Activated gamma-delta T cell treated with Interleukin-2 at 50 U/mL for 16 hours (primary cell): ENCODE results near the gene DDX60.
"Not testable (repeated sequence)": the region's sequence is repeated elsewhere in the genome, so short reads cannot be mapped to it uniquely, and the experiment has no call there.

Experiments used
- DNase-seq: peaks from one replicate; pipeline ENCODE4 v3.0.0-alpha.2; 2020

DDX60 gene

DNA sequence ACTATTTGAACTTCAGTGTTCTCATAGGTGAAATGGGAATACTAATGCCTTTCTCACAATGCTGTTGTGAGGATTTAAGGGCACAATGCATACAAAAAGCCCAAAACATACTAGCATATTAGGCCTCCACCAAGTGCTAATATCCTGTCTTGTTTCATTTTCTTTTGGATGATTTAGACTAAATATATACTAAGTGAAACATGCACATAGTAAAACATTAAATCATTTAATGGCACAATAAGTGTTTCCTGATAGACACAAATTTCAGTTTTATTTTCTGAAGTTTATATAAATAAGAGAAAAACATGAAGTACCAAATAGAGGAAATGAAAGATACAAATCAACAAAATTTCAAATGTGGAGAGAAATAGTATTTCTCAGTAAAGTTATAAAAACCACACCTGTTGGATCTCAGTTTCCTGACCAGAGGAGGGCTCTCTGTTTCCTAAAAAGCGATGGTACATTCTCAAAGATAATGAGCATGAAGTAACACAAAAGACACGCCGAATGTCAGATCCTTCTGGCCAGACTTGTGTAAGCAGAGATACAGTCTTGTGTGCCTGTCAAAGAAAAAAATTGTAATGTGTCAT, 25.1 kb downstream of the DDX60 start:
- no peak for DNase-seq

DNA sequence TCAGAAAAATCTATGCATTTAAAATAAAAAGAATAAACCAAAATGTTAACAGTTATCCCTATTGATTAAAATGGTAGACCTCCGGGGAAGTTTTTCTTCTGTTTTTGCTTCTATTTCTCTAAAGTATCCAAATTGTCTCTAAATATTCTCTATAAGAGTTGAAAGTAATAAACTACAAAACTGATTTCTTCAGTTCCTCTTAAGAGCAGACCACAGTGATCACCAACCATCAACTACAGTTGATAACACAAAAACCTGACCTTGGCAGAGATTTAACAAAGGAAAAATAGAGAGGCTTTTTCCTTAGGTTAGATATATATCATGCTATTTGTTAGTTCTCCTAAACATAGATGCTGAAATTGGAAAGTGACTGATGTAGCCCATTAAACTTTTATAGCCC, 27.3 kb downstream of the DDX60 start:
- no peak for DNase-seq

DNA sequence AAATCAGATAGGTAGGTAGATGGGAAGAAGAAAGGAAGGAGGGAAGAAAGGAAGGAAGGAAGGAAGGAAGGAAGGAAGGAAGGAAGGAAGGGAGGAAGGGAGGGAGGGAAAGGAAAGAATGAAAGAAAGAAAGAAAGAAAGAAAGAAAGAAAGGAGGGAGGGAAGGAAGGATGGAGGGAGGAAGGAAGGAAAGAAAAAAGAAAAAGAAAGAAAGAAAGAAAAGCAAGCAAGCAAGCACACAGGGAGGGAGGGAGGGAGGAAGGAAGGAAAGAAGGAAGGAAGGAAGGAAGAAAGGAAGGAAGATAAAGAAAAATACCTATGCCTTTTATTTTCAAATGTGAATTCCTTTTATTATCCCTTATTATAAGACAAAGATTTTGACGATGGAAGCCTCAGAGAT, 32.7 kb downstream of the DDX60 start:
- not testable (repeated sequence) for DNase-seq

DNA sequence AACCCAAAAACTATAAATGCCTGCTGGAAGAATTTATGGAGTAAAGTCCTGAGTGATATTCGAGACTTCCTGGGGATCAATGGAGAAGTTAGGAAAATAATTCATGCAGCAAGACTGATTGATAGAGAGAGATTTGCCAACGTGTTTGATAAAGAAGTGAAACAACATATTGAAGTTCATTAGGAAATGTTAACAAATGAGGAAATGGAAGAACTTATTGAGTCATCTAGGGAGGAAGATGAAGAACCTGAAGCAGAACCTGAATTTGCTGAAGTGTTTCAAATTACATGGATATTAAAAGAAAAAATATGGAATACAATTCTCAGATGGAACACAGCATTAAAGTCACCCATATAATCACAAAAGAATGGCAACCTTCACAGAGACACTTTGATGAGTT, 39.0 kb downstream of the DDX60 start:
- no peak for DNase-seq

DNA sequence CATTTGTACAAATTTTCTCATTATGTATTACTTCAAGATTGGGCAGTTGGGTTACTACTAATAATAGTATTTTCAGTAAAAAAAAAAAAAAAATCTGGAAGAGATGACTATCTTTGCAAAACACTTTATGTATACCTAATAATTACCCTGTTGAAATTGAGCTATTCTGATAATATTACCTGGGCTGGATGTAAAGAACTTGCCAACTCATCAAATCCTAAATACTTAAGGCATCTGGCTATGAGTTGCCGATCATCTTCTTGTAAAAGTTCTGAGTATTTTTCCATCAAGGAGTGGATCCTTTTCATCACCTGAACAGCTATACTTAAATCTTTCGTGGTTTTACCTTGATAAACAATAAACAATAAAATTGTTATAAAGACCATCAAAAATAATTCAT, 42.7 kb downstream of the DDX60 start:
- DNase-seq = no peak

DNA sequence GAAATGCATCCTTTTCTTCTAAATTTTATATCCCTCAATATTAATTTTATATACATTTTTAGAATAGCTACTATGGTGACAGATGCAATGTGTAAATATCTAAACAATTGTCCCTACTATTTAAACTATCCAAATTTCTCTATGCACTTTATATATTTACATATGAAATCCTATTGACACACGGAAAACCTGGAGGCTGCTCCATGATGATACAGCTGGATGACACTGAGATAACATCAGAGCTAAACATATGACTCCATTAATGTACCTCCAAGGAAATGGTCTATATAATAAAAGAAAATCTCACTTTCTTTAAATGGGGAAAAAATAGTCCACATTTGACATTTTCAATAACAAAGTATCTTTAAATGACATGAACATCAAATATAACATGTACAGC, 43.7 kb downstream of the DDX60 start:
- no peak for DNase-seq

DNA sequence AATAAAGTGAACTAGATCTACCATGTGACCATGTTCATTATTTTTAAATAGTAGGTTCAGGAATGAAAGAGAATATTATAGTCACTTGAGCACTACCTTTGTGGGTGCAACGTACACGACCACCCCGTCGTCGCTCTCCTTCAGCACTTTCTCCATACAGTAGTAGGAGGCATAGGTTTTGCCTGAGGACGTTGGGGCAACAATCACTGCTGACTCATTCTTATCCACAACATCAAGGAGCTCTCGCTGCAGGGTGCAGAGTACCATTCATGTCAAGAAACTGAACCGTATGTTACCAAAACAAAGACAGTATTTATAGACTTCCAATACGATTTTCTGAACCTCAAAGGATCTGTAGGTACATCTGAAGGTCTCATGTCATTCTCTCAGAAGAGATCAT, 44.7 kb downstream of the DDX60 start:
- no peak for DNase-seq

DNA sequence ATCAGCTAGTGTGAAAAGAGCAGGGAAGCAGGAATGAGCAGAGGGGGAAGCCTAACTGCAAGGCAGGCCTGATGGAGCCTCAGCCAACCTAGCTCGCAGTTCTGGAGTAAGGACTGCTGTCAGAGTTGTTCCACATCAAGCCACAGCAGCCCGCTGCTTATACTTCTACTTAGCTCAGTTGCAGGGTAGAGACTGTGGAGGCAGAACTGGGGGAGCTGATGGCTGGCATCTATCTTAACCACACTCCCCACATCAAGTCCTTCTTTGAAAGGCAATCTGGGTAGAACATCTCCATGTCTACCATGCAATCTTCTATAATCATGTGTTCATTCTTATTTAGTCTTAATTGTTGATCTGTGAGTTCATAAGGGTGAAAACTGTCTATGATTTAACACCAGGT, 46.1 kb downstream of the DDX60 start:
- DNase-seq = no peak

DNA sequence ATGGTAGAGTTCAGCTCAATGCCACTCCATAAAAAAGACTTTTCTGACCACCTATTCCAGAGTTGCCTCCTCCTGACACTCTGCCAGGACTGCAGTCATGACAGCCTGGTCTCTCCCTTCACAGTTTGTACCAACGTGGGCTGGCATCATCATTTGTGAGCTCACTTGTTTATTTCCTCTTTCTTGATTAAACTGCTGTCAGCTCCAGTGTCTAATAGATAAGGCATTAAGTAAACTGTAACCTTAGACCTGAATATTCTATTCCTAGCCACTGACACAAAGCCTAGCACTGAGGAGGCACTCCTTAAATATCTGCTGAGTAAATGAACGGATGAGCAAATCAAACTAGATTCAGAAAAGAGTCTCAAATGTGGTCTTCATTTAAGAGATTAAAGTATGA, 48.7 kb downstream of the DDX60 start:
- DNase-seq = no peak

DNA sequence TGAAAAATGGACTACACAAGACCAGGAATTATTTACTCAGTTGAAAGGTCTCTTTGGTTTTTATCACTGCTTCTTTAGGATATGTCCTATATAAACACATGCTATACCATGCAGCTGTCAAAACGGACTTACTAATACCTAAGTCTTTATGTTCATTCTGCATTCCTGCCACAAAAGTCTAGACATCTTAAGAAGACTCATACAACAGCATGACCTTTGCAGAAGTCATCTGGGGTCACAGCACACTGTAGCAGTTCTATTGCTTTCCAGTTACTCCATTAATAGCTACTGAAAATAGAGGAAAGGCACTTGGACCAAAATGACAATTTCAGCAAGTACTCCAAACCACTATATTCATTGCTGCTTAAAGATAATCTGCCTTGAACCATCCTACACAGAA, 53.2 kb downstream of the DDX60 start:
- no peak for DNase-seq

DNA sequence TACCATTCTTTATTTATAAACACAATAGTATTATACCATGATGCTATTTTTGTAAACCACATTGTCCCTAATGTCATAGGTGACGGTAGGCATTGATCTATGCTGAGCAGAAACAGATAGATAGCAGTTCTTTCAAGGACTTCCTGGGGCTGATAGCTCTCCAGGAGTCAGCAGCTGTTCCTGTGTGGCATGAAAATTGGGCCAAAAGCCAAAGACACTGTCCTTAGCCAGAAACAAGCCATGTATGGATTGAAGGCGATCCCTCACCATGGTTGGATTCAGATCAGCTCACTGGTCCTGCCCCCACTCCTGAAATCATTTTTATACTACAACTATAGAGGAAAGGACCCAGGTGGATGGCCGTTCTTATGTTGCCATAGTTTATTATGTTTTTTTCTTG, 53.6 kb downstream of the DDX60 start:
- DNase-seq = no peak

DNA sequence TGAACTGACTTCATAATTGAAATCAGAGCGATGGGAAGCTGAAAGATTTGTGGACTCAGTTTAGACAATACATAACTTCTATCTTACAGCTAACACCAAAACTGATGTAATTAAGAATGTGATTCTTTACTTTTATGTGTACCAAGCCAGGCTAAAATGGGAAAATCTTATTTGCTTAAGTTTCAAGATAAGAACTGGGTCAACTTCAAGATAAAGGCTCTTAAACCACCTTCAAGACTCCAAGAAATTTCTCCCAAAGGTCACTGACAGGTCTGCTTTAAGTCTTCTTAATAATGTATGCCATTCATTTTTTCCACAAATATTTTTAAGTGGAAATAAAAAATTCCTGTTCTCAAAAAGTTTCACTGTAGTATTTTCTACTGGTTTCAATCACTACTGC, 55.5 kb downstream of the DDX60 start:
- DNase-seq = no peak

DNA sequence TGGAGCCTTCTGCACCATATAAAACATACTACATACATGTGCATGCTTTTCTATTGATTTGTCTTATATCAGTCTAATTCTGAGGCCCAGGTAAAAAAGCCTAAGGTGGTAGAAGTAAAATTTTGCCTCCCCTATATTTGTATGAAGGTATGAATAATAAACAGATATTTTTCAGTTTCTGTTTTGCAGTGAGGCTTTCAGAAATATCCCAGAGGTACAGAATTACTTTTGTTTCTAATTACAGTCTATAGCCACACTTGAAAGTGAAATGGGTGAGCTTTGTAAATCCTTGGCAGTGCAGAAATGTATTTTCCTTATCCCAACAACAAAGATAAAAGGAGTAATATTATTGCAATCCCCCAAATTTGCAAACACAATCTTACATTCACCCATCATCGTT, 59.5 kb downstream of the DDX60 start:
- DNase-seq = no peak

DNA sequence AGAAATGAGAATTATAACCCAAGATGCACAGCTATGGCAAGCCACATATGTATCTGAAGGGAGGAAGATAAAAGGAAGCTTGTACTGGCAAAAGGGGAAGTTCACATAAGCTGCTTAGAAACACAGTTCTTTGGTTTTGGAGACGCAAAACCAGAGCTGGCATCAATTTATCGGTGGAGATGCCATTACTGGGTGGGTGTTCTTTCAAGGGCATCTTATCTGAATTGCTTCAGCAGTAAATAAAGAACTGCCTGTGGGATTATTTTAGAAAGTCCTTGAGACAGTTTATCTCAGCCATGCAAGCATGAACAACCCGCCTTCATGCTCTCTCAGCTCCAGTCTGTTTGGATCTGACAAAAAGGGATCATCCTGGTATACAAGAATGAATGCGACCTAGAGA, 60.8 kb downstream of the DDX60 start:
- no peak for DNase-seq

DNA sequence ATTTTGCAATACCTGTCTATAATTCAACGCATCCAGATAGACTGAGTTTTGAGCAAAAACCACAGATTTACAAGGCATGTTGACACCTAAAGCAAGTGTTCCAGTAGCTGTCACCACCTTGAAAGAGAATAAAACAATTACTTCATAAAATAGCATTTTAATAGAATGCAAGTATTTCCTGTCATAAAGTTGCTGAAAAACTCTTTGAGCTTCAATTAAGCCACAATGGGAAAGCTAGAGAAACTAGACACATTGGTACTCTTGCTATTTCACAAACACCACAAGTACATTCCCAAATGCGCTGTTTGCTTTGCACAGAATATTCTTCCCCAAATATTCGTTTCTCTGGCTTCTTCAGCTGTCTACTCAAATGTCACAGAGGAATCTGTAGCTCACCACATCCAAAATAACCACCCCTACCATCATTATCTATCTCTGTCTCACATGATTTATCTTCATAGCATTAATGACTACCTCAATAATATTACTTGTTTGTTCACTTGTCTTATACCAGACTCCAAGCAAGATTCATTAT, 70.3 kb downstream of the DDX60 start:
- DNase-seq = no peak

DNA sequence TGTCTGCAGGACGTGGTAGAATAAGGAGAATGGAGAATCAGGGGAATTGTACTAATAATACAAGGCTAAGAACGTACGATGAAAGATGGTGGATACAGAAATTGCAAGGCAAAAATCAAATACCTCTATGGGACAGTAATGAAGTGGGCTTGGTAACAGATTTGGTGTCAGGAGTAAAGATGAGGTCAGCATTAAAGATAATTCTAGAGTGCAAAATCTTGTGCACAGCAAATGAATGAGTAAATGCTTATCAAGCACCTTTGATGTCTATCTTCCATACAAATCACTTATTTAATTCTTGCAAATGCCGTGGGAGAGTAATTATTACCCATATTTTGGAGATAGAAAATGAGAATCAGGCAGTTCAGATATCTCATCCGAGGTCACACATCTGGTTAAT, 70.9 kb downstream of the DDX60 start:
- DNase-seq = no peak

DNA sequence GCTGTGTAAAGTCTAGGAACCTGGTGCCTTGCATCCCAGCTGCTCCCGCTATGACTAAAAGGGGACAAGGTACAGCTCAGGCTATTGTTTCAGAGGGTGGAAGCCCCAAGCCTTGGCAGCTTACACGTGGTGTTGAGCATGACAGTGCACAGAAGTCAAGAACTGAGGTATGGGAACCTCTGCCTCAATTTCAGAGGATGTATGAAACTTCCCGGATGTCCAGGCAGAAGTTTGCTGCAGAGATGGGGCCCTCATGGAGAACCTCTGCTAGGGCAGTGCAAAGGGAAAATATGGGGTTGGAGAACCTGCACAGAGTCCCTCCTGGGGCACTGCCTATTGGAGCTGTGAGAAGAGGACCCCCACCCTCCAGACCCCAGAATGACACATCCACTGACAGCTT, 76.6 kb downstream of the DDX60 start:
- no peak for DNase-seq

DNA sequence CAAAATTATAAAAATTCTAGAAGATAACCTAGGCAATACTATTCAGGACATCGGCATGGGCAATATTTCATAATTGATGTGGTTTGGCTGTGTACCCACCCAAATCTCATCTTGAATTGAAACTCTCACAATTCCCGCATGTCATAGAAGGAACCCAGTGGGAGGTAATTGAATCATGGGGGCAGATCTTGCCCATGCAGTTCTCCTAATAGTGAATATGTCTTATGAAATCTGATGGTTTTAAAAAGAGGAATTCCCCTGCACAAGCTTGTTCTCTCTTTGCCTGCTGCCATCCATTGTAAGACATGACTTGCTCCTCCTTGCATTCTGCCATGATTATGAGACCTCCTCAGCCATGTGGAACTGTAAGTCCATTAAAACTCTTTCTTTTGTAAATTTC, 77.7 kb downstream of the DDX60 start:
- DNase-seq = no peak

DNA sequence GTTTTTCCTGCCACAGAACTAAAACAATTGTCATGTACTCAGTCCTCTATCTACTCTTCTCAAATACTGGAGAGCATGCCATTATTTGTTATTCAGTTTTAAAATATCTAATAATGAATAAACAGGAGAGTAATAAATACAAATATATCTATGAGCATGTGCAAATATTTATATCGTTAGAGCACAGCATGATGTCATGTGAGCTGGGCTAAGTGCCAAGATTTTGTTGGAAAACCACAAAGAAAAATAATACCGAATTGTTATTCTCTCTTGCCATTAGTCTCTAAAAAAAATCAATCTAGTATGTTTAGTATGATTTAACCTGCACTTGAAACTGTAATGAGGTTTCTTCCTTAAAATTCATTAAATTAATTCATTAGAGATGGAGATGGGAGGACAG, 97.3 kb downstream of the DDX60 start:
- no peak for DNase-seq

DNA sequence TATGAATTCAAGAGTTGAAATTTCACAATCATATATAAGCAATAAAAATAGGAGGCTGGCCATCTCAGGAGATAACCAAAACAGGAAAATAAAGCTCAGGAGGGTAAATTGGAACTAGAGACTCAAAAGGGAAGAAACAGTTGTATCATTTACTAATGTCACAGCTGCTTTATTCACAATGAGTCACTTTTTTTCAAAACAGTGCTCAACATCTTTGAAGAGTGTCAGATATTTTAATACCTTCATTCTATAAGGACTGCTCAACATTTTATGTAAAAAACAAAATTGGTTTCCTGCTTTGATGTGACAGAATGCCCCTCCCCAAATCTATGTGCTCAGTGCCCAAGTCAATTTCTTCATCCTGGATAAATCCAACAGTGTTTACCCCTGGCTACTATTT, 97.7 kb downstream of the DDX60 start:
- DNase-seq = no peak

DNA sequence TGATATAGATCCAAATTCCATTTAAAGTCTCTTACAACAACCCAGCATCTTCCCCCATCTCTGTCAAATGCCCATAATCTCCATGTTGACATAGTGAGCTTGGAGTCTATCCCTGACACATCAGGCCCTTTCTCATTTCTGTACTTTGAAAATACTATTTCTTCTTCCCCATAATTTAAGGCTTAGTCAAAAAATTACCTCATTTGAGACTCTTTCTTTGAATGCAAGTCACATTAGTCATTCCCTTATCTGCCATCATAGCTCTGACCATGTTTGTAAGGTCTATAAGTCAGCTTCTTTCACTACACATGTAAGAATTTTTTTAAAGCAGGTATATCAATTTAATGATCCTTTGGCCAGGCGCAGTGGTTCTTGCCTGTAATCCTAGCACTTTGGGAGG, 99.9 kb downstream of the DDX60 start:
- no peak for DNase-seq

DNA sequence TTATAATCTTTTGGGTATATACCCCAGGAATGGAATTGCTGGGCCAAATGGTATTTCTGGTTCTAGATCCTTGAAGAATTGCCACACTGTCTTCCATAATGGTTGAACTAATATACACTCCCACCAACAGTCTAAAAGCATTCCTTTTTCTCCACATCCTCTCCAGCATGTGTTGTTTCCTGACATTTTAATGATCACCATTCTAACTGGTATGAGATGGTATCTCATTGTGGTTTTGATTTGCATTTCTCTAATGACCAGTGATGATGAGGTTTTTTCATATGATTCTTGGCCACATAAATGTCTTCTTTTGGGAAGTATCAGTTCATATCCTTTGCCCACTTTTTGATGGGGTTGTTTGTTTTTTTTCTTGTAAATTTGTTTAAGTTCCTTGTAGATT, 105.0 kb downstream of the DDX60 start:
- DNase-seq = not testable (repeated sequence)

DNA sequence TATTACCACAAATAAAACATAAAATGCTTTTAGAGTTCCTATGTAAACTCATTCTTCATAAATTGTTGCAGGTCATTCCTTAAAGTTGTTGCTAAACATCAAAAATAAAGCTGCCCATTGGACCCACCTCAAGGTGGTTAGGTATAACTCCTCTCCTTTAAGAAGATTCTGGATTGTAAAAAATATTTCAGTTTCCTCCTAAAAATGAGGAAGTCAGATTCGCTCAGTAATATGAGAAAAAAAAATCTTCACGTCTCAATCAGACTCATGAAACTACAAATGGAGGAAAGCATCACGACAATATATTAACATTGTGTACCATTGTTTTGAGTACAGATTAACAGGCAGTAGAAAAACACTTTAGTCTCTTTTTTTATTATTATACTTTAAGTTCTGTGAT, 105.9 kb downstream of the DDX60 start:
- DNase-seq = no peak

DNA sequence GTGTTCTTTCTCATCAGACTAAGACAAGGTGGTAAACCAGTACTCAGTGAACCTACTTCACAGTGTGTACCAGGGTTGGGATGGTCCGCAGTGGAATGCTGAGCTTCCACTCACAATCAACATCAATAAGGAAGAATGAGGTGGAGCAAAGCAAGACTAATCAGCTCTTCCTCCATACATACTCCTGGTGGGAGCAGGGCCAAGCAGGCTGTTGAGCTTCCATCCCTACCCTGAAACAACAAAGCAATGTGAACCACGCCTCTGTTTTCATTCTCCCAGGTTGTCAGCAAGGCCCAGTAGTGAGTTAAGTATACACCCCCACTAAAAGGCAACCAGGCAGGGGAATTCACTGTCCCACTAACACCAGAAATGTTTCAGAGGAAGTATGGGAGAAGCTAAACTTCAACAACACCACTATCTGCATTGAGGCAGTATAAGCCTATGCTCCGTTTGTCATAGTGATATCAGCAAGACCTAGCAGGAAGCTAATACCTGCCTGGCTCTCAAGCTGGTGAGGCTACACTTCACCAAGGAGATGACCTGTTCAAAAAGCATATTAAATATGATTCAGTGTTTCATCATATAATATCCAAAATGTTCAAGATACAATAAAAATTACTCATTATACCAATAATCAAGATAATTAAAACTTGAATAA, 109.5 kb downstream of the DDX60 start:
- DNase-seq = no peak

DNA sequence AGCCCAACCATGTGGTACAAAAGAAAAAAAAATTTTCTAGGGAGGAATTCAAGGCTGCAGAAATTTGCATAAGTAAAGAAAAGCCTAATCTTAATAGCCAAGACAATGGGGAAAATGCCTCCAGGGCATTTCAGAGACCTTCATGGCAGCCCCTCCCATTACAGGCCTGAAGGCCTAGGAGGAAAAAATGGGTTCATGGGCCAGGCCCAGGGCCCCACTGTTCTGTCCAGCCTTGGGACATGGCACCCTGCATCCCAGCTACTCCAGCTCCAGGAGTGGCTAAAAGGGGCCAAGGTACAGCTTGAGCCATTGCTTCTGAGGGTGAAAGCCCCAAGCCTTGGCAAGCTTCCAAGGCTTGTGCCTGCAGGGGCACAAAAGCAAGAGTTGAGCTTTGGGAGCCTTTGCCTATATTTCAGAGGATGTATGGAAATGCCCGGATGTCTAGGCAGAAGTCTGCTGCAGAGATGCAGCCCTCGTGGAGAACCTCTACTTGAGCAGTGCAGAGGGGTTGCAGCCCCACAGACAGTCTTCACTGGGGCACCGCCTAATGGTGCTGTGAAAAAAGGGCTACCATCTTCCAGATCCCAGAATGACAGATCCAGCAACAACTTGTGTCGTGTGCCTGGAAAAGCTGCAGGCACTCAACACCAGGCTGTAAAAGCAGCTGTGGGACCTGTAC, 115.2 kb downstream of the DDX60 start:
- DNase-seq = no peak
